HG03565 (cell line): Measurements from ENCODE around the gene GHITM.
"Not testable (repeated sequence)": the region's sequence is repeated elsewhere in the genome, so short reads cannot be mapped to it uniquely, and the experiment has no call there.

Experiments used
- ATAC-seq: cut with Tn5 transposase; IDR thresholded peaks from one replicate; pipeline ENCODE4 v1.9.1; 2021; ENCODE audit warnings: mild to moderate bottlenecking, moderate library complexity; ENCODE audit not compliant: unreplicated experiment

Gene GHITM

DNA sequence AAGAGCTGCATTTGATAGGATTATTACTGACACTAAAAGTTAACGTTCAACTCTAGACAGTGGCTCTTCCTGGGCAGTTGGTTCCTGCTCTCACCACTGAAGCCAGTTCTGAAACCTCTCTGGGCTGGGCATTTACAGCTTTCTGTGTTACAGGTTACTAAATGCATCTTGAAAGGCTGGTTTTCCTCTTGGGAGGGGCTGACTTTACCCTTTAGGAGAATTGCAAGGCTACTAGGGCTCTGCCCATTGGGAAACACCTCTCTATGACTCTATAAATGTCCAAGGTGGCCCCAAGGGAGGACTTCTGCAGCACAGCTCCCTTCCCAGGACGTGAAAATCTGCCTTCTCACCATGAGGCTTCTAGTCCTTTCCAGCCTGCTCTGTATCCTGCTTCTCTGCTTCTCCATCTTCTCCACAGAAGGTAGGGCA is 34.2 kb downstream of the GHITM start, which contains the start of gene GPR15LG:
GPR15LG (plus strand) TSS at position 301 of the 429 bp plus-strand sequence; CDS start at position 352, 51 bp downstream.
- no peak for ATAC-seq

GRCh38 chr10:84175436-84175835 is 36.1 kb downstream of the GHITM start:
- ATAC-seq: no peak

- no peak for ATAC-seq
Measured at GRCh38 chr10:84176351-84176750, 37.0 kb downstream of the GHITM start.

- no peak for ATAC-seq
Measured at GRCh38 chr10:84176836-84177474, 37.6 kb downstream of the GHITM start.

- ATAC-seq: peak; percentile 37
Measured at GRCh38 chr10:84177541-84178141, 38.3 kb downstream of the GHITM start.

DNA sequence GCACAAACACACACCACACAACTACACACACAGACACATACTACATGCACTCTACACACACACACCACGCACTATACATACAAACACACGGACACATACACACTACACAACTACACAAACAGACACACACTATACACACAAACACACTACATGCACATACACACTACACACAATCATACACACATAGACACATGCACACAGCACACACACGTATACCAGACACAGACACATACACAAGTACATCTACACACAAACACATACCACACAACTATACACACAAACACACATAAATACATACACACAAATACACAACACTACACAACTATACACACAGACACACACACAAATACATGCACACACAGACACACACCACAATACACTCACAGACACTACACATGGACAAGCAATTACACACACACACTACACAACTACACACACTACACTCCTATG is 38.9 kb downstream of the GHITM start:
- ATAC-seq: no peak

DNA sequence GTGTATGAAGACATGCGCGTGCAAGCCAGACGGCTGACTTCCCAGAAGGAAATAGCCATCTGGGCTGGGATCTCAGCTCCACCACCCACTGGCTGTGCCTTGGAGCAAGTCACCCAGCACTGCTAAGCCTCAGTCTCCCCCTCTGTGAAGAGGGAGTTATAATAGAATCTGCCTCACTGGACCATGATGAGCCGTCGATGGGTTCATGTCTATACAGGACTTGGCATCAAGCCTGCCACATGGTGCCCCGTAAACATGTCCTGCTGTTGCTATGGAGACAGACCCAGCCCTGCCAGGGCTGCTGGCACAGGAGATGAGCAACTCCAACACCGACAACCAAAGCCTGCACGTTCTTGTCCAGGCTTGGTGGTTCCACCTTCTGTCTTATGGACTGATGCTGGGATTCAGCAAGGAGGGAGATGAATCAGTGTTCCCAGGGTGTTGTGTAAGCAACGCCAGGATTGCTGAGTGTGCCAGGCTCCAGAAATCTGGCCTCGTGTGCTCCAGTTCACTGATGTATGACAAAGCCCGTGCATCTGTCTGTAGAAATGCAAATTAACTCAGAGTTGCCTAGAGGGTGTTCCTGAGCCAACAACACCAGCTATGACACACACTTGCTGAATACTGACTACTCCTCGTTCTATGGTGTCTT is 39.9 kb downstream of the GHITM start:
- peak; percentile 86 for ATAC-seq

DNA sequence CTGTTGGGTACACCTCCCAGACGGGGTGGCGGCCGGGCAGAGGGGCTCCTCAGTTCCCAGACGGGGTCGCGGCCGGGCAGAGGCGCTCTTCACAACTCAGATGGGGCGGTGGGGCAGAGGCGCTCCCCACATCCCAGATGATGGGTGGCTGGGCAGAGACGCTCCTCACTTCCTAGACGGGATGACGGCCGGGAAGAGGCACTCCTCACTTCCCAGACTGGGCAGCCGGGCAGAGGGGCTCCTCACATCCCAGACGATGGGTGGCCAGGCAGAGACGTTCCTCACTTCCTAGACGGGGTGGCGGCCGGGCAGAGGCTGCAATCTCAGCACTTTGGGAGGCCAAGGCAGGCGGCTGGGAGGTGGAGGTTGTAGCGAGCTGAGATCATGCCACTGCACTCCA is 41.1 kb downstream of the GHITM start:
- not testable (repeated sequence) for ATAC-seq

GRCh38 chr10:84181631-84182030 is 42.3 kb downstream of the GHITM start:
- no peak for ATAC-seq

DNA sequence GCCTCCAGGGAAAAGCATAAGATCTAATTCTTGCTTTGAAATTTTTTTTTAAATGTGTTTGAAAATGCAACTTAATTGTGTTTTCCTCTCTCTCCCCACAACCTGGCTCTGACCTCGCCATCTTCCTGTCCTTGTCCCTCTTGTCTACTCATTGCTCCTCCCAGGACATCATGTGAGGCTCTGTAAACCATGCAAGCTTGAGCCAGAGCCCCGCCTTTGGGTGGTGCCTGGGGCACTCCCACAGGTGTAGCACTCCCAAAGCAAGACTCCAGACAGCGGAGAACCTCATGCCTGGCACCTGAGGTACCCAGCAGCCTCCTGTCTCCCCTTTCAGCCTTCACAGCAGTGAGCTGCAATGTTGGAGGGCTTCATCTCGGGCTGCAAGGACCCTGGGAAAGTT is 45.2 kb downstream of the GHITM start:
- no peak for ATAC-seq

DNA sequence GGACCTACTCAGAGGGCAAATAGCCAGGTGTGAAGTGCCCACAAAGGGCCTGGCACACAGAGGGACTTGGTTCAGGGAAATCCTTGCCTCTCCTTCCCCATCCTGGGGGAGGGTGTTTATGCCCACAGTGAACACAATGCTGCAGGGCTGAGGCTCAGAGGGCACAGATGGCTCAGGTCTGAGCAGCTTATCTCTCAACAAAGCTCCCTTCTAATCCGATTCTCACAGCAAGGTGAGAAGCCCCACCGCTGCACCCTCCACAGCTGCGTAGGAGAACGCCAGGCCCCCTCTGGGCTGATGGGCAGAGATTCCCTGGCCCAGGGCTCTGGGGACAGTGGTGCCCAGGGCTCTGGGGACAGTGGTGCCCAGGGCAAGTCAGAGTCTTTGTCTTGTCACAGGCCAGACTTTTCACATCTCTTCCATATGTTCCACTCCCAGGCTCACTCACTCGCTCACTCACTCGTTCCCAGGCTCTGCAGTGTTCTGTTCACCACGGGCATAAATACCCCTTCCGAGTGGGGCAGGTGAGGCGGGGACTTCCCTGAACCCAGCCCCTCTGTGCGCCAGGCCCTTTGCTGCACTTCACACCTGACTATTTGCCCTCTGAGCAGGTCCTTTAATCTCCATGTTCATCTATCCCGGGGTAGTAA is 46.3 kb downstream of the GHITM start:
- ATAC-seq: no peak

DNA sequence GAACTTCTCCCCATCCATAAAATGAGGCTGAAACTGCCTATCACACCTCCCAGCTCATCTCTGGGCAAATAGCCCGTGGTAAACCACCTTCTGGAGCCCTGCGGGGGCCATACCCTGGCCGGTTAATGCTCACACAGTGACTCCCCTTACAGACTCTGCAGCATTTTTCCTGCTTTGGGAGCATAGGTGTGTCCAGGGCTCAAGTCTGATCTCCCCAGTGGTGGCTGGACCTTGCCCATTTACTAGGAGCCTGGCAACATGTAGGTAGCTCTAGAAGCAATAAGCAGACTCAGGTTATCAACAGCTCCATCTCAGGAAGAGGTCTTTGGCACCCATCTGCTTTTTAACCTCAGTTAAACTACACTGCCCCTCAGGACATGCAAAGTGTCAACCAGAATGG is 49.5 kb downstream of the GHITM start:
- ATAC-seq: no peak

- ATAC-seq: no peak
Measured at GRCh38 chr10:84190621-84191020, 51.3 kb downstream of the GHITM start.

- ATAC-seq: no peak
Measured at GRCh38 chr10:84191106-84191505, 51.8 kb downstream of the GHITM start.

DNA sequence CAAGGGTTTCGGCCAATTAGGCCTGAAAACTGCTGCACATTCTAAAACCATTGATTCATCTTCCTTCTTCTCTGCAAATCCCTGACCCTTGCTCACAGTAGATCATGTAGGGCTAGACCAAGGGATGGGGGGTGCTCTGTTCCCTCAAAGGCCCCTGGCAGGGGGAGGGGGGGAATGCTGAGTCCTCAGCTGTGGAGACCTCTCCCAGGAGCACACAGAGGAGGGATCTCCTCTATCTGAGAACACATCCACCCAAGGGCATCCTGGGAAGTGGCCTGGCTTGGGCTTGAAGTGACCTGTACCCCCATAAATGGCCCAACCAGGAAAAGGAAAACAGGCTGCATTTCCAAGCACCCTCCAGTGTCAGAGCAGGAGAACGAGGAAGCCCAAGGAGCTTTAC is 54.0 kb downstream of the GHITM start:
- ATAC-seq: no peak

- ATAC-seq: no peak
Measured at GRCh38 chr10:84193846-84194423, 54.6 kb downstream of the GHITM start.

- no peak for ATAC-seq
Measured at GRCh38 chr10:84194424-84195043, 55.2 kb downstream of the GHITM start, which contains the start of gene CDHR1. TSS of gene CDHR1 (plus strand) at chr10:84194537. CDS start at chr10:84194761, 224 bp downstream.

- ATAC-seq: no peak
Measured at GRCh38 chr10:84195044-84195830, 55.9 kb downstream of the GHITM start.

GRCh38 chr10:84196083-84196482 is 56.8 kb downstream of the GHITM start:
- no peak for ATAC-seq

DNA sequence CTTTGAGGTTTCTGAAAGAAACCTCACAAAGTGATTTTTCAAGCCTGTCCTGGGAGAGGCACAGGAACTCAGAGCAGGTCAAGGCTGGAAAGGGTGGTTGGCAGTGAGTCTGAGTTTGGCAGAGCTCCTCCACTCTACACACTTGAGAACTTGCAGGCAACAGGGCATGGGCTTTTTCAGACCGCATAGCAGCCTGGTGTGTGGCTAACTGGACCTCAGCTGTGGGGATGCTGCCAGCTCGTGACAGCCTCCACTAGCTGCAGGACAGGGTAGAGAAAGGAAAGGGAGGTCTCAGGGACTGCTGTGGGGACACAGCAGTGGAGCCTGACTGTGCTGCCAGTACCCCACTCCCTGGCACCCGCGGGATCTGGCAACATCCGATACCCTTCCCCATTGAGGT is 57.6 kb downstream of the GHITM start:
- ATAC-seq: no peak
